Prostate gland (tissue), 2 donors: ENCODE measurements around the gene CD300A.

ENCODE experiments used
- POLR2A ChIP-seq: fragments of 450-650 bp; IDR thresholded peaks from one replicate; pipeline ENCODE4 v1.6.1; 2016; ENCODE audit warnings: antibody characterized with exemption, mild to moderate bottlenecking
- POLR2AphosphoS5 ChIP-seq: sonication (generic); formaldehyde crosslinking; IDR thresholded peaks from one replicate; pipeline ENCODE4 v1.6.1; 2017; ENCODE audit warnings: antibody characterized with exemption
- TF ChIP-seq, protein P1 (sequence below), 4 experiments: fragments of 200-600 bp in 2 of 4; fragments of 450-650 bp in 2 of 4; sonication (generic) in 2 of 4; IDR thresholded peaks; 1 replicate in 3 of 4; 2 replicates in 1 of 4; pipeline ENCODE4 v1.5.1; 2016 to 2019; ENCODE audit warnings: antibody characterized with exemption in 4 of 4, mild to moderate bottlenecking in 2 of 4, moderate library complexity in 2 of 4

DNA sequence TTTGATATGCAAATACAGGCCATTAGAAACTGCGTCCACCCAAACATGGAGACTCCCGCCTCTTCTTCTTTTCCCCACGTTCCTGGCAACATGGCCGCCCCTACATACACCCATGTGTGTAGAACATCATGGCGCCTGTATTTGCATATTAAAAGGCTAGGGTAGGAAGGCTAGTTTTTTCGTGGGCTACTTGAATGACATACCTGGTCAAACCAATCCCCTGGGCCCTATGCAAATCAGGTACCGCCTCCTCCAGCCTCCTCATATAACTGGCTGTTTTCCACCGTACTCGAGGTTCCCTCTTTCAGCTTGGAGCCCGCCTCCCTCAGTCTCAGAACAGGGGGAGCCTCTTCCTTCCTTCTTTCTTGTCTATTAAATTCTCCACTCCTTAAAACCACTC, 65.7 kb downstream of the CD300A start:
- peak; percentile 20 for TF ChIP-seq POLR2A
- TF ChIP-seq, protein P1, sequence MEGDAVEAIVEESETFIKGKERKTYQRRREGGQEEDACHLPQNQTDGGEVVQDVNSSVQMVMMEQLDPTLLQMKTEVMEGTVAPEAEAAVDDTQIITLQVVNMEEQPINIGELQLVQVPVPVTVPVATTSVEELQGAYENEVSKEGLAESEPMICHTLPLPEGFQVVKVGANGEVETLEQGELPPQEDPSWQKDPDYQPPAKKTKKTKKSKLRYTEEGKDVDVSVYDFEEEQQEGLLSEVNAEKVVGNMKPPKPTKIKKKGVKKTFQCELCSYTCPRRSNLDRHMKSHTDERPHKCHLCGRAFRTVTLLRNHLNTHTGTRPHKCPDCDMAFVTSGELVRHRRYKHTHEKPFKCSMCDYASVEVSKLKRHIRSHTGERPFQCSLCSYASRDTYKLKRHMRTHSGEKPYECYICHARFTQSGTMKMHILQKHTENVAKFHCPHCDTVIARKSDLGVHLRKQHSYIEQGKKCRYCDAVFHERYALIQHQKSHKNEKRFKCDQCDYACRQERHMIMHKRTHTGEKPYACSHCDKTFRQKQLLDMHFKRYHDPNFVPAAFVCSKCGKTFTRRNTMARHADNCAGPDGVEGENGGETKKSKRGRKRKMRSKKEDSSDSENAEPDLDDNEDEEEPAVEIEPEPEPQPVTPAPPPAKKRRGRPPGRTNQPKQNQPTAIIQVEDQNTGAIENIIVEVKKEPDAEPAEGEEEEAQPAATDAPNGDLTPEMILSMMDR (IDR thresholded peaks at IDR 0.05) = no peak
- no peak for TF ChIP-seq POLR2AphosphoS5
